HepG2 (cell line): ENCODE results near the gene NKPD1. TPM values are rescaled to one million over a fixed set of nuclear protein-coding genes. Genes with fewer than 3 reads are reported as not detected.

Source experiments
- EZH2 ChIP-seq: conservative IDR thresholded peaks from 2 replicates; pipeline ENCODE4 v1.6.1; 2012; ENCODE audit warnings: mild to moderate bottlenecking, low read depth, low read length, moderate library complexity
- GTF2F1 ChIP-seq: fragments of 150-350 bp; IDR thresholded peaks from 2 replicates; pipeline ENCODE4 v1.6.1; 2014; ENCODE audit warnings: low read length
- IRF2 ChIP-seq: IDR thresholded peaks from 2 replicates; pipeline ENCODE4 v1.6.1; 2018; ENCODE audit warnings: missing genetic modification reagents, missing compliant biosample characterization
- JUNB ChIP-seq: sonication (generic); formaldehyde crosslinking; IDR thresholded peaks from 2 replicates; pipeline ENCODE4 v1.8.0; 2022; ENCODE audit warnings: missing genetic modification reagents, mild to moderate bottlenecking, borderline replicate concordance
- KLF16 ChIP-seq, 2 experiments: sonication (generic) in 1 of 2; formaldehyde crosslinking in 1 of 2; IDR thresholded peaks; 2 replicates each; pipeline versions ENCODE4 v1.6.1 to v1.8.0; 2016 to 2023; ENCODE audit warnings: missing genetic modification reagents in 2 of 2, missing compliant biosample characterization in 1 of 2
- SMAD3 ChIP-seq: sonication (generic); formaldehyde crosslinking; IDR thresholded peaks from 2 replicates; pipeline ENCODE4 v1.4.0; 2020; ENCODE audit warnings: missing genetic modification reagents
- SOX6 ChIP-seq, 2 experiments: fragments of 450-650 bp in 1 of 2; sonication (generic) in 1 of 2; formaldehyde crosslinking in 1 of 2; IDR thresholded peaks; 2 replicates each; pipeline versions ENCODE4 v1.4.0 to v1.6.1; 2017 to 2020; ENCODE audit warnings: antibody characterized with exemption in 1 of 2, mild to moderate bottlenecking in 1 of 2, missing genetic modification reagents in 1 of 2
- YEATS2 ChIP-seq: sonication (generic); formaldehyde crosslinking; IDR thresholded peaks from 2 replicates; pipeline ENCODE4 v1.4.0; 2020; ENCODE audit warnings: missing genetic modification reagents, borderline replicate concordance
- ZBTB38 ChIP-seq: sonication (generic); formaldehyde crosslinking; IDR thresholded peaks from 2 replicates; pipeline ENCODE4 v1.5.1; 2020; ENCODE audit warnings: mild to moderate bottlenecking, missing genetic modification reagents
- ZNF251 ChIP-seq: sonication (generic); formaldehyde crosslinking; IDR thresholded peaks from 2 replicates; pipeline ENCODE4 v1.9.0; 2021; ENCODE audit warnings: mild to moderate bottlenecking, missing genetic modification reagents
- polyA plus RNA-seq, 8 experiments: library from polyadenylated mRNA; depleted of rRNA in 3 of 8; stranded (reverse) in 7 of 8; unstranded in 1 of 8; fragments of >200 nt; fragmentation: Illumina TruSeq in 4 of 8; extraction: Trizol in 4 of 8; gene quantifications; 2 replicates each; pipeline versions ENCODE4 v1.2.1 to v1.2.3, GENCODE V29; 2011 to 2016; ENCODE audit warnings: low read depth in 4 of 8, missing spikeins in 1 of 8, mixed read lengths in 1 of 8; ENCODE audit not compliant: insufficient read depth in 1 of 8
- total RNA-seq, 5 experiments: library from RNA; depleted of rRNA; stranded (reverse); fragments of >200 nt; fragmentation: Illumina TruSeq; extraction: Trizol; gene quantifications; 2 replicates each; pipeline ENCODE4 v1.2.3, GENCODE V29; 2016; ENCODE audit warnings: low read depth in 1 of 5
- TF ChIP-seq, protein P1 (sequence below): sonication (generic); formaldehyde crosslinking; IDR thresholded peaks from 2 replicates; pipeline ENCODE4 v1.4.0; 2020; ENCODE audit warnings: missing genetic modification reagents, mild to moderate bottlenecking, borderline replicate concordance
- TF ChIP-seq, protein P2 (sequence below): sonication (generic); formaldehyde crosslinking; IDR thresholded peaks from 2 replicates; pipeline ENCODE4 v1.9.0; 2022; ENCODE audit warnings: missing genetic modification reagents, mild to moderate bottlenecking, borderline replicate concordance
- TF ChIP-seq, protein P3 (sequence below): sonication (generic); formaldehyde crosslinking; IDR thresholded peaks from 2 replicates; pipeline ENCODE4 v1.5.0; 2020; ENCODE audit warnings: missing genetic modification reagents
- TF ChIP-seq, protein P4 (sequence below): IDR thresholded peaks from 2 replicates; pipeline ENCODE4 v1.6.1; 2016; ENCODE audit warnings: missing compliant biosample characterization, missing genetic modification reagents, borderline replicate concordance
- TF ChIP-seq, protein P5 (sequence below): sonication (generic); formaldehyde crosslinking; IDR thresholded peaks from 2 replicates; pipeline ENCODE4 v1.4.0; 2020; ENCODE audit warnings: mild to moderate bottlenecking, low read depth, missing genetic modification reagents
- TF ChIP-seq, protein P6 (sequence below): IDR thresholded peaks from 2 replicates; pipeline ENCODE4 v1.6.1; 2016; ENCODE audit warnings: mild to moderate bottlenecking, missing biosample characterization, missing genetic modification reagents
- TF ChIP-seq, protein P7 (sequence below): sonication (generic); formaldehyde crosslinking; IDR thresholded peaks from 2 replicates; pipeline ENCODE4 v1.5.0; 2020; ENCODE audit warnings: mild to moderate bottlenecking, missing genetic modification reagents, moderate library complexity

The NKPD1 gene
- total and polyA plus RNA-seq, 2 of the 13 experiments (the other 11 are each of a cell fraction or from before 2014, with no cell fraction given) = 0.03 TPM; not detected in 1

DNA sequence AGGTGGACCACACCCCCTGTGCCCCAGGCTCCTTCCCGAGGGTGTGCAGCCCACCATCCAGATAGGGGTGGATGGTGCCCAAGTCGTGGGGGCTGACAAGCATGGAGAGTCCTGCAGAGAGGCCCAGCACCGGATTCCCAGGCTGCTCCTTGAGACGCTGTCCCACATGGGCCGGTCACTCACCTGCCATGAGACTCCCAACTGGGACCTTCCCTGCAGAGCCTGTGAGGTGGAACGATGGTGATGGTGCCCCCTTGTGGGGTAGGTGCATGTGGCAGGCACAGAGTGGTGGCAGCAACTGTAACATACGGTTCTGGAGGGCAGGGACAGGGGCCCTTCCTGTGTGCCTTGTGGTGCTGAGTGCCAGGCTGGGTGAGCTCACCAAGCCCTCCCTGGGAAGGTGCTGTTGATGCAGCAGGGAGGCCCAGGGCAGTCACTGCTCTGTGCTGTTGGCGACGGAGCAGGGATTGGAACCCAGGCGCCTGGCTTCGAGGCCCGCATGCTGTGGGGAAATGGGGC is 34.7 kb downstream of the NKPD1 start (continued):
- TF ChIP-seq, protein P1, sequence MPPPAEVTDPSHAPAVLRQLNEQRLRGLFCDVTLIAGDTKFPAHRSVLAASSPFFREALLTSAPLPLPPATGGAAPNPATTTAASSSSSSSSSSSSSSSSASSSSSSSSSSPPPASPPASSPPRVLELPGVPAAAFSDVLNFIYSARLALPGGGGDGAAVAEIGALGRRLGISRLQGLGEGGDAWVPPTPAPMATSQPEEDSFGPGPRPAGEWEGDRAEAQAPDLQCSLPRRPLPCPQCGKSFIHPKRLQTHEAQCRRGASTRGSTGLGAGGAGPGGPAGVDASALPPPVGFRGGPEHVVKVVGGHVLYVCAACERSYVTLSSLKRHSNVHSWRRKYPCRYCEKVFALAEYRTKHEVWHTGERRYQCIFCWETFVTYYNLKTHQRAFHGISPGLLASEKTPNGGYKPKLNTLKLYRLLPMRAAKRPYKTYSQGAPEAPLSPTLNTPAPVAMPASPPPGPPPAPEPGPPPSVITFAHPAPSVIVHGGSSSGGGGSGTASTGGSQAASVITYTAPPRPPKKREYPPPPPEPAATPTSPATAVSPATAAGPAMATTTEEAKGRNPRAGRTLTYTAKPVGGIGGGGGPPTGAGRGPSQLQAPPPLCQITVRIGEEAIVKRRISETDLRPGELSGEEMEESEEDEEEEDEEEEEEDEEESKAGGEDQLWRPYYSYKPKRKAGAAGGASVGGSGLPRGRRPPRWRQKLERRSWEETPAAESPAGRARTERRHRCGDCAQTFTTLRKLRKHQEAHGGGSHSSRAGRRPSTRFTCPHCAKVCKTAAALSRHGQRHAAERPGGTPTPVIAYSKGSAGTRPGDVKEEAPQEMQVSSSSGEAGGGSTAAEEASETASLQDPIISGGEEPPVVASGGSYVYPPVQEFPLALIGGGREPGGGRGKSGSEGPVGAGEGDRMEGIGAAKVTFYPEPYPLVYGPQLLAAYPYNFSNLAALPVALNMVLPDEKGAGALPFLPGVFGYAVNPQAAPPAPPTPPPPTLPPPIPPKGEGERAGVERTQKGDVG (CRISPR knock-in tag) = no peak
- TF ChIP-seq ZNF251 (CRISPR knock-in tag) = no peak
- TF ChIP-seq, protein P2, sequence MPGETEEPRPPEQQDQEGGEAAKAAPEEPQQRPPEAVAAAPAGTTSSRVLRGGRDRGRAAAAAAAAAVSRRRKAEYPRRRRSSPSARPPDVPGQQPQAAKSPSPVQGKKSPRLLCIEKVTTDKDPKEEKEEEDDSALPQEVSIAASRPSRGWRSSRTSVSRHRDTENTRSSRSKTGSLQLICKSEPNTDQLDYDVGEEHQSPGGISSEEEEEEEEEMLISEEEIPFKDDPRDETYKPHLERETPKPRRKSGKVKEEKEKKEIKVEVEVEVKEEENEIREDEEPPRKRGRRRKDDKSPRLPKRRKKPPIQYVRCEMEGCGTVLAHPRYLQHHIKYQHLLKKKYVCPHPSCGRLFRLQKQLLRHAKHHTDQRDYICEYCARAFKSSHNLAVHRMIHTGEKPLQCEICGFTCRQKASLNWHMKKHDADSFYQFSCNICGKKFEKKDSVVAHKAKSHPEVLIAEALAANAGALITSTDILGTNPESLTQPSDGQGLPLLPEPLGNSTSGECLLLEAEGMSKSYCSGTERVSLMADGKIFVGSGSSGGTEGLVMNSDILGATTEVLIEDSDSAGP (CRISPR knock-in tag) = peak; percentile 36; the same call in 1 of the 2 replicates
- TF ChIP-seq KLF16 (CRISPR knock-in tag; IDR thresholded peaks at IDR 0.05) = 0 out of 4 replicates have a peak, but pooled peaks of 1 of the 2 experiments have one; percentile 41
- no peak for TF ChIP-seq SMAD3 (CRISPR knock-in tag)
- no peak for TF ChIP-seq JUNB (CRISPR knock-in tag)
- TF ChIP-seq, protein P3, sequence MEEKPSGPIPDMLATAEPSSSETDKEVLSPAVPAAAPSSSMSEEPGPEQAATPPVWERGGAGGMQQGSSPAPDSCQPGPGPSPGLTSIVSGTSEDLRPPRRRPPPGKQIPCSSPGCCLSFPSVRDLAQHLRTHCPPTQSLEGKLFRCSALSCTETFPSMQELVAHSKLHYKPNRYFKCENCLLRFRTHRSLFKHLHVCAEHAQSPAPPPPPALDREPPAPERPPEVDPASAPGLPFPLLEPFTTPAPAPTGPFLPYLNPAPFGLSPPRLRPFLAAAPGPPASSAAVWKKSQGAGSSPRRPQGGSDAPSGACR = no peak
- TF ChIP-seq, protein P4, sequence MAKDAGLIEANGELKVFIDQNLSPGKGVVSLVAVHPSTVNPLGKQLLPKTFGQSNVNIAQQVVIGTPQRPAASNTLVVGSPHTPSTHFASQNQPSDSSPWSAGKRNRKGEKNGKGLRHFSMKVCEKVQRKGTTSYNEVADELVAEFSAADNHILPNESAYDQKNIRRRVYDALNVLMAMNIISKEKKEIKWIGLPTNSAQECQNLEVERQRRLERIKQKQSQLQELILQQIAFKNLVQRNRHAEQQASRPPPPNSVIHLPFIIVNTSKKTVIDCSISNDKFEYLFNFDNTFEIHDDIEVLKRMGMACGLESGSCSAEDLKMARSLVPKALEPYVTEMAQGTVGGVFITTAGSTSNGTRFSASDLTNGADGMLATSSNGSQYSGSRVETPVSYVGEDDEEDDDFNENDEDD = no peak
- no peak for TF ChIP-seq YEATS2
- no peak for TF ChIP-seq GTF2F1
- TF ChIP-seq SOX6 (IDR thresholded peaks at IDR 0.05) = no peak
- TF ChIP-seq SOX6 (CRISPR knock-in tag; IDR thresholded peaks at IDR 0.05) = no peak
- TF ChIP-seq, protein P5, sequence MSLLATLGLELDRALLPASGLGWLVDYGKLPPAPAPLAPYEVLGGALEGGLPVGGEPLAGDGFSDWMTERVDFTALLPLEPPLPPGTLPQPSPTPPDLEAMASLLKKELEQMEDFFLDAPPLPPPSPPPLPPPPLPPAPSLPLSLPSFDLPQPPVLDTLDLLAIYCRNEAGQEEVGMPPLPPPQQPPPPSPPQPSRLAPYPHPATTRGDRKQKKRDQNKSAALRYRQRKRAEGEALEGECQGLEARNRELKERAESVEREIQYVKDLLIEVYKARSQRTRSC = no peak
- peak; percentile 57; the same call in 1 of the 2 replicates for TF ChIP-seq IRF2 (CRISPR knock-in tag)
- TF ChIP-seq, protein P6, sequence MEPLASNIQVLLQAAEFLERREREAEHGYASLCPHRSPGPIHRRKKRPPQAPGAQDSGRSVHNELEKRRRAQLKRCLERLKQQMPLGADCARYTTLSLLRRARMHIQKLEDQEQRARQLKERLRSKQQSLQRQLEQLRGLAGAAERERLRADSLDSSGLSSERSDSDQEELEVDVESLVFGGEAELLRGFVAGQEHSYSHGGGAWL (CRISPR knock-in tag) = 0 out of 2 replicates have a peak, but pooled peaks have one; percentile 50
- no peak for TF ChIP-seq EZH2
- peak; percentile 67 for TF ChIP-seq ZBTB38 (CRISPR knock-in tag)
- TF ChIP-seq, protein P7, sequence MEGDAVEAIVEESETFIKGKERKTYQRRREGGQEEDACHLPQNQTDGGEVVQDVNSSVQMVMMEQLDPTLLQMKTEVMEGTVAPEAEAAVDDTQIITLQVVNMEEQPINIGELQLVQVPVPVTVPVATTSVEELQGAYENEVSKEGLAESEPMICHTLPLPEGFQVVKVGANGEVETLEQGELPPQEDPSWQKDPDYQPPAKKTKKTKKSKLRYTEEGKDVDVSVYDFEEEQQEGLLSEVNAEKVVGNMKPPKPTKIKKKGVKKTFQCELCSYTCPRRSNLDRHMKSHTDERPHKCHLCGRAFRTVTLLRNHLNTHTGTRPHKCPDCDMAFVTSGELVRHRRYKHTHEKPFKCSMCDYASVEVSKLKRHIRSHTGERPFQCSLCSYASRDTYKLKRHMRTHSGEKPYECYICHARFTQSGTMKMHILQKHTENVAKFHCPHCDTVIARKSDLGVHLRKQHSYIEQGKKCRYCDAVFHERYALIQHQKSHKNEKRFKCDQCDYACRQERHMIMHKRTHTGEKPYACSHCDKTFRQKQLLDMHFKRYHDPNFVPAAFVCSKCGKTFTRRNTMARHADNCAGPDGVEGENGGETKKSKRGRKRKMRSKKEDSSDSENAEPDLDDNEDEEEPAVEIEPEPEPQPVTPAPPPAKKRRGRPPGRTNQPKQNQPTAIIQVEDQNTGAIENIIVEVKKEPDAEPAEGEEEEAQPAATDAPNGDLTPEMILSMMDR (CRISPR knock-in tag) = peak; percentile 96
